ENCODE results near the gene HSD3B2.

The HSD3B2 gene

GRCh38 chr1:119396982-119397381, 18.0 kb upstream of the HSD3B2 start:
- no peak for TF ChIP-seq CTCF (IDR thresholded peaks at IDR 0.05)
- H3K36me3 ChIP-seq, result no peaks in the 10 kb centered on the region
- no peaks in the 10 kb centered on the region for H3K9me3 ChIP-seq
- H3K4me1 ChIP-seq (ENCODE audit: control insufficient read depth in 1 of 2, insufficient read depth in 1 of 2, low read depth in 1 of 2, low read length in 1 of 2), result no peaks in the 10 kb centered on the region
- no peaks in the 10 kb centered on the region for H3K27me3 ChIP-seq
- no peak overlapping the region for H3K4me3 ChIP-seq (ENCODE audit: low read depth in 1 of 2, low read length in 1 of 2)
- no peak overlapping the region for H3K27ac ChIP-seq

- H3K36me3 ChIP-seq, result no peaks in the 10 kb centered on the region
- no peak overlapping the region for H3K27ac ChIP-seq
- H3K4me3 ChIP-seq (ENCODE audit: low read depth in 1 of 2, low read length in 1 of 2), result no peak overlapping the region
- no peaks in the 10 kb centered on the region for H3K9me3 ChIP-seq
- no peaks in the 10 kb centered on the region for H3K27me3 ChIP-seq
- TF ChIP-seq CTCF (IDR thresholded peaks at IDR 0.05), result no peak
- H3K4me1 ChIP-seq (ENCODE audit: control insufficient read depth in 1 of 2, insufficient read depth in 1 of 2, low read depth in 1 of 2, low read length in 1 of 2), result no peaks in the 10 kb centered on the region
Measured at GRCh38 chr1:119397986-119398385, 17.0 kb upstream of the HSD3B2 start.

GRCh38 chr1:119404736-119405135, 10.2 kb upstream of the HSD3B2 start:
- Histone ChIP-seq H3K27ac (no peak overlapping the region), H3K36me3 (no peaks in the 10 kb centered on the region), H3K9me3 (no peaks in the 10 kb centered on the region), H3K4me1 (ENCODE audit: control insufficient read depth in 1 of 2, insufficient read depth in 1 of 2, low read depth in 1 of 2, low read length in 1 of 2) (no peaks in the 10 kb centered on the region), H3K4me3 (ENCODE audit: low read depth in 1 of 2, low read length in 1 of 2) (no peak overlapping the region), H3K27me3 (no peaks in the 10 kb centered on the region)
- TF ChIP-seq CTCF (IDR thresholded peaks at IDR 0.05), result no peak

GRCh38 chr1:119409731-119410130, 5.2 kb upstream of the HSD3B2 start:
- H3K27me3 ChIP-seq, result no peaks in the 10 kb centered on the region

GRCh38 chr1:119410961-119411360, 4.0 kb upstream of the HSD3B2 start:
- Histone ChIP-seq H3K9me3 (no peaks in the 10 kb centered on the region), H3K27ac (no peak overlapping the region)

More at GRCh38 chr1:119409731-119410130, 5.2 kb upstream of the HSD3B2 start:
- Histone ChIP-seq H3K36me3 (no peaks in the 10 kb centered on the region), H3K4me3 (ENCODE audit: low read depth in 1 of 2, low read length in 1 of 2) (no peak overlapping the region), H3K27ac (no peak overlapping the region), H3K9me3 (no peaks in the 10 kb centered on the region), H3K4me1 (ENCODE audit: control insufficient read depth in 1 of 2, insufficient read depth in 1 of 2, low read depth in 1 of 2, low read length in 1 of 2) (no peaks in the 10 kb centered on the region)
- no peak for TF ChIP-seq CTCF (IDR thresholded peaks at IDR 0.05)

More at GRCh38 chr1:119410961-119411360, 4.0 kb upstream of the HSD3B2 start:
- H3K4me3 ChIP-seq (ENCODE audit: low read depth in 1 of 2, low read length in 1 of 2), result no peak overlapping the region
- TF ChIP-seq CTCF (IDR thresholded peaks at IDR 0.05), result no peak
- H3K36me3 ChIP-seq, result no peaks in the 10 kb centered on the region
- H3K4me1 ChIP-seq (ENCODE audit: control insufficient read depth in 1 of 2, insufficient read depth in 1 of 2, low read depth in 1 of 2, low read length in 1 of 2), result no peaks in the 10 kb centered on the region
- no peaks in the 10 kb centered on the region for H3K27me3 ChIP-seq

All from neutrophil (primary cell).